ENCODE measurements around the gene BMP8B. TPM values are rescaled to one million over a fixed set of nuclear protein-coding genes. Genes with fewer than 3 reads are reported as not detected.
"Not testable (repeated sequence)": the region's sequence is repeated elsewhere in the genome, so short reads cannot be mapped to it uniquely, and the experiment has no call there.

BMP8B gene
- total RNA-seq, 1 experiment from 2014 or later, result 0.08 TPM

GRCh38 chr1:39764512-39764911 is 24.2 kb downstream of the BMP8B start:
- H3K4me3 ChIP-seq; DNase-seq (ENCODE audit: low read depth in 1 of 2, low spot score in 2 of 2); H3K27me3 ChIP-seq (replicated peaks); H3K36me3 ChIP-seq; H3K4me1 ChIP-seq (replicated peaks); H3K9me3 ChIP-seq (replicated peaks); H3K27ac ChIP-seq: not testable (repeated sequence)

DNA sequence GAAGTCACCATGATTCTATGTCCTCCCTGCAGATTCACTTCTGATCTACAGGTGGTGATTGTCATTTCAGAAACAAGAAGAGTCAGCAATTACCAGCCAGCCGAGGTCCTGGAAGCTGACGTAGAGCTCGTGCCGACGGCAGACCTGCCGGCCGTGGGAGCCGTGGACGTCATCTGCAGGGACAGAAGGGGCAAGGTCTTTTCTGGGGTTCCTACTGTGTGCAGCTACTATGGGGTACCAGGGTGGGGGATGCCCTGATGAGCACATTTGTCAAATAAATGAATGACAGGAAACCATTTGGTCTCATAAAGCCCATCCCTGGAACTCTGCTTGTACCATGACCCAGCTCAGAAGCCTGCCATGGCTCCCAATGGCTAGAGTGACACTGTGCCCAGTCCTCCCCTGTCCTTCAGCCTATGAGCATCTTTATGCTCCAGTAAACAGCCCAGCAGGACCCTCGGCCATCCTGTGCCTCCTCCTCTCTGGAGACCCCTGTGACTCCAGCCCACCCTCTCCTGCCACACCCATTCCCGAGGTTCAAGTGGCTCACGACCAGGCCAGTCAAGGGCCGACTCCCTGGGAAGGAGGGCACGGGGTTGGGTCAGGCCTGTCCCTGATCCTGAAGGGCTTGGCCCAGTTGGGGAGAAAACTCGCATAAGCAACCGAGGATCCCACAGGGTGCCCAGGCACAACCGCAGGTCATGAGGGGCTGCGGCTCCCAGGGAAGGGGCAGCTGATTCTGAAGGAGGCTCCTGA is 24.9 kb downstream of the BMP8B start:
- DNase-seq (ENCODE audit: low read depth in 1 of 2, low spot score in 2 of 2); H3K4me1 ChIP-seq (replicated peaks); H3K36me3 ChIP-seq: not testable (repeated sequence)

DNA sequence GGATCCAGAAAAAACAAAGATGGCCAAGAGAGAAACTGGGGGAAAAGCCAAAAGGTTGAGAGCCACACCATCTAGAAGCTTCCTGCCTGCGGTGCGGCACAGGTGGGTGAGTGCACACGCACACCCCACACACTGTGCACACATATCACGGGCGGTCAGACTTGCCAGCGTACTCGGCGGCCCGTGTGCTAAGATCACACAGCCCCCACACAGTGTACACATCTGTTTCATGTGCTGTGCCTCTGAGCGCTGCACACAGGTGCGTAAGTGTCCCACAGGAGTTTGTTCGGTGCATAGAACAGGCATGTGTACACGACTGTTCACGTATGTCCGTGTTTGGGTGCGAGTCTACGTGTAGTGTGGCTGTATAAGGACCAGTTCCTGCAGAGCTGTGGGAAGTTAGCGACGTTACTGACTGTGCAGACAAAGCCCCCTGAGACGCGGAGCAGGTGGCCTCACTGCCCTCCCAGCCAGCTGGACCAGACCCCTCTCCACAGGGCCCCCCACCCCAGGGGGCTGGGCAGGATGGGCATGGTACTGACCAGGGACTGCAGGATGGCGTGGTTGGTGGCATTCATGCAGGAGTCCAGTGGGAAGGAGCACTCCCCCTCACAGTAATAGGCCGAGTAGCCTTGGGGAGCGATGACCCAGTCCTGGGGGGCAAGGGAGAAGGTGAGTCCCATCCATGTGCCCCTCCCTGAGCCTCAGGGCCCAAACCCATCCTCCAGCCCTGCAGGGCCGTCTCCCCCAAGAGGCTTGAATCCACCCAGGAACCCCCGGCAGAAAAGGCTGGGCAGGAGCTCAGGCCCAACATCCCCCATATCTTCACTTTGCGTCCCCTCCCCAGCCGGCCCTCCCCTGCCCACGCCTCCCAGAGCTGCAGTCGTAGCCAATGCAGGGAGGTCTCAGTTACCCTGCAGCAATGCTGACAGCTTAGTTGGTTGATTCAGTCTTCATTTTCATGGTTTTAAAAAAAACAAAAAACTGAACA is 25.8 kb downstream of the BMP8B start:
- Histone ChIP-seq H3K4me1 (replicated peaks) (no peaks in the 10 kb centered on the region), H3K4me3 (no peak overlapping the region), H3K9me3 (replicated peaks) (no peaks in the 10 kb centered on the region), H3K36me3 (peaks cover 7% of the 10 kb centered on the region; the same call in 1 of the 2 replicates), H3K27me3 (replicated peaks) (no peaks in the 10 kb centered on the region), H3K27ac (no peak overlapping the region)
- no peak for DNase-seq (ENCODE audit: low read depth in 1 of 2, low spot score in 2 of 2)

More for the DNA sequence above, 24.9 kb downstream of the BMP8B start:
- not testable (repeated sequence) for H3K27ac ChIP-seq; H3K9me3 ChIP-seq (replicated peaks); H3K4me3 ChIP-seq; H3K27me3 ChIP-seq (replicated peaks)

DNA sequence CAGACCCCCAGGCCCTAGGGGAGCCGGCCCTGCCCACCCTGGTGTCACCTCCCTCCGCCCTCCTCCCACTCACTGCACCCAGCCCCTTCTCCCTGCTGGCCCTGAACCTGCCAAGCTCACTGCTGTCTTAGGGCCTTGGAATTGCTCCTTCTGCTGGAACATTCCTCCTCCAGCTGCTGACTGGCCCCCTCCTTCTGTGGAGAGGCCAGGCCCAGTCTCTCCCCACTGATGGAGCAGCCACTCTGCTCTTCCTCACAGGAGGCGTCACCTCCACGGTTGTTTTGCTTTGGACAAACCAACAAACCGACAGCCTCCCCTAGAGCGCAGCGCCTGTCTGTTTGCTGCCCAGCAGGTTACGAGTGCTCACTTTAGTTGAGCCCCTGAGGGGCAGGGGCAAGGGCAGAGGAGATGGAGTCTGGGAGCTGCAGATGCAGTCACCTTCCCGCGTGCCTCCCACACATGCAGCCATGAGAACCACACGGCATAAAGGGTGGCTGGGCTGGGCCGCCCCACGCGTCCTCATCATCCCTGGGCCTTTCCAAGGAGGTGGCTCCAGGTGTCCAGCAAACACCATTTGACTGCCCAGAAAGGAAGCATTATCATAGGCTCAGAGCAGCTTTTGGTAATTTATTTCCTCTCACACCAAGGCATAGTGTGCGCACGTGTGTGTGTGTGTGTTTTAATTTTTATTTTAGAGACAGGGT is 27.0 kb downstream of the BMP8B start:
- Histone ChIP-seq H3K27me3 (replicated peaks) (no peaks in the 10 kb centered on the region), H3K4me3 (no peak overlapping the region), H3K27ac (no peak overlapping the region), H3K4me1 (replicated peaks) (no peaks in the 10 kb centered on the region), H3K36me3 (peaks cover 18% of the 10 kb centered on the region), H3K9me3 (replicated peaks) (no peaks in the 10 kb centered on the region)
- DNase-seq (ENCODE audit: low read depth in 1 of 2, low spot score in 2 of 2), result no peak

- Histone ChIP-seq H3K27me3 (replicated peaks) (no peaks in the 10 kb centered on the region), H3K27ac (no peak overlapping the region), H3K4me3 (no peak overlapping the region), H3K36me3 (peaks cover 21% of the 10 kb centered on the region), H3K4me1 (replicated peaks) (no peaks in the 10 kb centered on the region), H3K9me3 (replicated peaks) (no peaks in the 10 kb centered on the region)
- no peak for DNase-seq (ENCODE audit: low read depth in 1 of 2, low spot score in 2 of 2)
Measured at GRCh38 chr1:39761016-39761415, 27.6 kb downstream of the BMP8B start.

DNA sequence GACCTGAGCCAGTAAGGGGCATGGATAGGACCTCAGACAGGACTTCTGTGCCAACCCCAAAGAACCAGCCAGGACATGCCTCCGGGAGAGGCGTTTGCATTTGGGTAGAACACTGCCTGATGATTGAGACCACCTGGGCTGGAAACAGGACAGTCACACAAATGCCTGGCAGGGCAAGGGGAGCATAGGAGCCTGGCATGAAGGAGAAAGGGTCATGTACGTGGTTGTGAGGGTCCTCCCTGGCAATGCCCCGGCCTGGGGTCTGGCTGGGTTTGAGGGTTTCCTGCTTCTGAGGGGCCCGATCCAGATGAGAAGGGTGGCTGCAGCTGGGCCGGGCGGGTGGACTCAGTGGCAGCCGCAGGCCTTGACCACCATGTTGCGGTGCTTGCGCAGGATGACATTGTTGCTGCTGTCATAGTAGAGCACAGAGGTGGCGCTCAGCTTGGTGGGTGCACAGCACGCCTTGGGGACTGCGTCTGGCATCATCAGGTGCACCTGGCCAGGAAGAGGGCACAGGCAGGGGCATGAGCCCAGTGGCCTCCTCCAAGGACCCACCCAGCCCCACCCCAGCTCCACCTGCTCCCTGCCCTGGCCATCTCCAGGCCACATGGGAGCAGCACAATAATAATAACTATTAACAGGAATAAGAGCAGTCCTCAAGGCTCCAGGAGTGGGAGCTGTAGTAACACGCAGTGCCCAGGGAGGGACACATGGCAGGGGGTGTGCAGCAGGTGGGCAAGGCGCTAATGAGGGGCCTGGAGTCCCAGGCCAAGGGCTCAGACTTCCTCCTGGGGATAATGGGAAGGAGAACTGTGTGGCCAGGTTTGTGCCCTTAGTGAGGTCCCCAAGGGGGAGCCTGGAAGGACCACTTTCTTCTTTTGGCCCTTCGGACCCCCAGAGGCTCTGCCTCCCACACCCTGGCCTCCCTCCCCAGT is 28.3 kb downstream of the BMP8B start:
- Histone ChIP-seq H3K27ac (no peak overlapping the region), H3K4me3 (no peak overlapping the region), H3K4me1 (replicated peaks) (no peaks in the 10 kb centered on the region), H3K27me3 (replicated peaks) (no peaks in the 10 kb centered on the region), H3K36me3 (peaks cover 27% of the 10 kb centered on the region), H3K9me3 (replicated peaks) (no peaks in the 10 kb centered on the region)
- no peak for DNase-seq (ENCODE audit: low read depth in 1 of 2, low spot score in 2 of 2)

GRCh38 chr1:39759436-39759726 is 29.3 kb downstream of the BMP8B start:
- Histone ChIP-seq H3K36me3 (peaks cover 36% of the 10 kb centered on the region), H3K4me1 (replicated peaks) (no peaks in the 10 kb centered on the region), H3K4me3 (no peak overlapping the region), H3K27me3 (replicated peaks) (no peaks in the 10 kb centered on the region), H3K27ac (no peak overlapping the region), H3K9me3 (replicated peaks) (no peaks in the 10 kb centered on the region)
- no peak for DNase-seq (ENCODE audit: low read depth in 1 of 2, low spot score in 2 of 2)

GRCh38 chr1:39758556-39759435 is 29.9 kb downstream of the BMP8B start:
- H3K36me3 ChIP-seq, result peaks cover 42% of the 10 kb centered on the region
- H3K27me3 ChIP-seq (replicated peaks), result no peaks in the 10 kb centered on the region
- no peak overlapping the region for H3K4me3 ChIP-seq
- H3K4me1 ChIP-seq (replicated peaks), result no peaks in the 10 kb centered on the region
- no peak overlapping the region for H3K27ac ChIP-seq
- no peaks in the 10 kb centered on the region for H3K9me3 ChIP-seq (replicated peaks)
- DNase-seq (ENCODE audit: low read depth in 1 of 2, low spot score in 2 of 2), result no peak

GRCh38 chr1:39757501-39757900 is 31.2 kb downstream of the BMP8B start:
- no peak overlapping the region for H3K4me3 ChIP-seq
- H3K4me1 ChIP-seq (replicated peaks), result no peaks in the 10 kb centered on the region
- H3K36me3 ChIP-seq, result peaks cover 55% of the 10 kb centered on the region
- DNase-seq (ENCODE audit: low read depth in 1 of 2, low spot score in 2 of 2), result no peak
- H3K9me3 ChIP-seq (replicated peaks), result no peaks in the 10 kb centered on the region
- no peak overlapping the region for H3K27ac ChIP-seq
- no peaks in the 10 kb centered on the region for H3K27me3 ChIP-seq (replicated peaks)

GRCh38 chr1:39755965-39756659 is 32.6 kb downstream of the BMP8B start:
- Histone ChIP-seq H3K4me1 (replicated peaks) (no peaks in the 10 kb centered on the region), H3K27me3 (replicated peaks) (no peaks in the 10 kb centered on the region), H3K9me3 (replicated peaks) (no peaks in the 10 kb centered on the region), H3K4me3 (no peak overlapping the region), H3K27ac (no peak overlapping the region), H3K36me3 (peaks cover 69% of the 10 kb centered on the region)
- DNase-seq (ENCODE audit: low read depth in 1 of 2, low spot score in 2 of 2), result no peak

DNA sequence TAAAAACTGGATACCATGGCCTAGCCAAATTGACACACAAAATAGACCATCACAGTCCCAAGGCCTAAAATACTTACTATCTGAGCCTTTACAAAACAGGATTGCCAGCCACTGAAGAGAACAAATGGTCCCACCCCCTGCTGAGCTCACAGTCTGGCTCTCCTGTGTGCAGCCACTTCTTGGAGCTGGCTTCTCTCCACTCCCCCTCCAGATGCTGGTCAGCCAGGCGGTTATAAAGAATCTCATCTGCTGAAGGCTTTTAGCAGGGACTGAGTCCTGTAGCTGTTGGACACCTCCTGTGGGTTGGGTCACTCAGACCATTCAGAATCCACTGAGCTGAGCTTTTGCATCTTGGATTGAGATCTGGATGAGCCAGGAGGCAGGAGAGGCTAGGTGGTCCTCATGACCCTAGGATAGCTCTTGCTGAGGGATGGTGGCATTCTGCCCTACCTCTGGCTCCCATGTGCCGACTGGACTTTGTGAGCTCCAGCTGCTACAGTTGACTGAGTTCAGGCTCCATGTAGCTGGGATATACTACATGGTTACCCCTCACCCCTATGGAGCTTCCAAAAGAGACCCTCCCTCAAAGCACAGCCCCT is 33.7 kb downstream of the BMP8B start:
- no peak overlapping the region for H3K4me3 ChIP-seq
- no peak overlapping the region for H3K27ac ChIP-seq
- no peaks in the 10 kb centered on the region for H3K27me3 ChIP-seq (replicated peaks)
- no peaks in the 10 kb centered on the region for H3K9me3 ChIP-seq (replicated peaks)
- H3K4me1 ChIP-seq (replicated peaks), result no peaks in the 10 kb centered on the region
- DNase-seq (ENCODE audit: low read depth in 1 of 2, low spot score in 2 of 2), result no peak
- H3K36me3 ChIP-seq, result peaks cover 80% of the 10 kb centered on the region
